Sigmoid colon (tissue), 7 donors: ENCODE measurements around the gene NME8. TPM values are rescaled to one million over a fixed set of nuclear protein-coding genes. Genes with fewer than 3 reads are reported as not detected.
A peak's percentile ranks its signal among the peaks of the same experiment; 100 is the strongest.

ENCODE experiments used
- DNase-seq: peaks from one replicate; pipeline ENCODE4 v3.0.0-alpha.2; 2019
- H3K27ac ChIP-seq, 4 donors: fragments of 200-600 bp; sonication (generic); one replicate each; pipeline ENCODE4 v1.5.1; 2016 to 2019; ENCODE audit warnings: mild to moderate bottlenecking in 1 of 4
- H3K27me3 ChIP-seq, 3 donors: fragments of 200-600 bp; sonication (generic); one replicate each; pipeline ENCODE4 v1.5.1; 2019; ENCODE audit warnings: mild to moderate bottlenecking in 1 of 3
- H3K36me3 ChIP-seq, 4 donors: fragments of 200-600 bp; sonication (generic); one replicate each; pipeline ENCODE4 v1.5.1; 2016 to 2019
- H3K4me1 ChIP-seq, 4 donors: fragments of 200-600 bp; sonication (generic); one replicate each; pipeline ENCODE4 v1.5.1; 2017 to 2019
- H3K4me3 ChIP-seq, 4 donors: fragments of 200-600 bp; sonication (generic); one replicate each; pipeline ENCODE4 v1.5.1; 2017 to 2019; ENCODE audit warnings: mild to moderate bottlenecking in 2 of 4, moderate library complexity in 1 of 4
- H3K9me3 ChIP-seq, 4 donors: fragments of 200-600 bp in 3 of 4; sonication (generic) in 3 of 4; one replicate each; pipeline versions ENCODE4 v1.5.1 to v1.6.1; 2013 to 2019
- EP300 ChIP-seq, 4 donors: sonication (generic); formaldehyde crosslinking; IDR thresholded peaks; one replicate each; pipeline ENCODE4 v1.6.1; 2017; ENCODE audit warnings: antibody characterized with exemption in 4 of 4
- POLR2A ChIP-seq, 2 donors: fragments of 450-650 bp; IDR thresholded peaks; one replicate each; pipeline ENCODE4 v1.6.1; 2016; ENCODE audit warnings: antibody characterized with exemption in 2 of 2, mild to moderate bottlenecking in 2 of 2, moderate library complexity in 2 of 2
- POLR2AphosphoS5 ChIP-seq, 4 donors: sonication (generic); formaldehyde crosslinking; IDR thresholded peaks; one replicate each; pipeline ENCODE4 v1.6.1; 2017; ENCODE audit warnings: antibody characterized with exemption in 4 of 4
- WGBS, 2 donors: extraction: QIAGEN DNeasy Blood & Tissue Kit; methylation state at CpG; one replicate each; pipeline ENCODE4 v1.1.7; 2013; 5-methylcytosine and 5-hydroxymethylcytosine counted together
- intact Hi-C: fragments of 100-400 bp; cut with DNase I; formaldehyde crosslinking; loops from one replicate; pipeline ENCODE4 v1.15.1; 2023
- polyA plus RNA-seq, 3 donors: library from polyadenylated mRNA; stranded (reverse); fragments of 200-250 nt; gene quantifications; one replicate each; pipeline ENCODE4 v1.2.3, GENCODE V29; 2013
- total RNA-seq, 4 donors: library from RNA; depleted of rRNA; stranded (reverse); fragments of >200 nt; gene quantifications; one replicate each; pipeline ENCODE4 v1.1.0, GENCODE V29; 2016
- TF ChIP-seq, protein P1 (sequence below), 4 experiments: fragments of 450-650 bp in 3 of 4; fragments of 200-600 bp in 1 of 4; IDR thresholded peaks; one replicate each; pipeline ENCODE4 v1.5.1; 2016 to 2019; ENCODE audit warnings: antibody characterized with exemption in 4 of 4, mild to moderate bottlenecking in 3 of 4, moderate library complexity in 2 of 4
- donor health status: healthy with polysubstance abuse.
- donor health status: Bipolar disorder and iron deficiency.
- donor health status: healthy.

Gene NME8
- total and polyA plus RNA-seq, 7 donors = 0.36 TPM; not detected in 6

GRCh38 chr7:37832194-37832593 lies 16.2 kb upstream of the NME8 start:
- Histone ChIP-seq H3K27me3 (no peaks in the 10 kb centered on the region), H3K36me3 (no peaks in the 10 kb centered on the region), H3K27ac (no peak overlapping the region), H3K4me1 (peaks cover 0 to 5% (median 0%) of the 10 kb centered on the region in 4 donors), H3K4me3 (no peak overlapping the region), H3K9me3 (no peaks in the 10 kb centered on the region)
- TF ChIP-seq EP300 (IDR thresholded peaks at IDR 0.05) (no peak), POLR2A (IDR thresholded peaks at IDR 0.05) (no peak), POLR2AphosphoS5 (IDR thresholded peaks at IDR 0.05) (no peak)
- TF ChIP-seq, protein P1, sequence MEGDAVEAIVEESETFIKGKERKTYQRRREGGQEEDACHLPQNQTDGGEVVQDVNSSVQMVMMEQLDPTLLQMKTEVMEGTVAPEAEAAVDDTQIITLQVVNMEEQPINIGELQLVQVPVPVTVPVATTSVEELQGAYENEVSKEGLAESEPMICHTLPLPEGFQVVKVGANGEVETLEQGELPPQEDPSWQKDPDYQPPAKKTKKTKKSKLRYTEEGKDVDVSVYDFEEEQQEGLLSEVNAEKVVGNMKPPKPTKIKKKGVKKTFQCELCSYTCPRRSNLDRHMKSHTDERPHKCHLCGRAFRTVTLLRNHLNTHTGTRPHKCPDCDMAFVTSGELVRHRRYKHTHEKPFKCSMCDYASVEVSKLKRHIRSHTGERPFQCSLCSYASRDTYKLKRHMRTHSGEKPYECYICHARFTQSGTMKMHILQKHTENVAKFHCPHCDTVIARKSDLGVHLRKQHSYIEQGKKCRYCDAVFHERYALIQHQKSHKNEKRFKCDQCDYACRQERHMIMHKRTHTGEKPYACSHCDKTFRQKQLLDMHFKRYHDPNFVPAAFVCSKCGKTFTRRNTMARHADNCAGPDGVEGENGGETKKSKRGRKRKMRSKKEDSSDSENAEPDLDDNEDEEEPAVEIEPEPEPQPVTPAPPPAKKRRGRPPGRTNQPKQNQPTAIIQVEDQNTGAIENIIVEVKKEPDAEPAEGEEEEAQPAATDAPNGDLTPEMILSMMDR (IDR thresholded peaks at IDR 0.05) = peak in 1 of 4 experiments; percentile 11
- intact Hi-C loops = loop anchor here (5.0 to 10.0 kb wide), 2 partner anchors 597 to 630 kb away; no protein-coding TSS in a partner anchor
- WGBS, 2 donors = 3 to 17% methylated on average over 4 of the region's 4 CpGs
- peak; percentile 82 for DNase-seq

DNA sequence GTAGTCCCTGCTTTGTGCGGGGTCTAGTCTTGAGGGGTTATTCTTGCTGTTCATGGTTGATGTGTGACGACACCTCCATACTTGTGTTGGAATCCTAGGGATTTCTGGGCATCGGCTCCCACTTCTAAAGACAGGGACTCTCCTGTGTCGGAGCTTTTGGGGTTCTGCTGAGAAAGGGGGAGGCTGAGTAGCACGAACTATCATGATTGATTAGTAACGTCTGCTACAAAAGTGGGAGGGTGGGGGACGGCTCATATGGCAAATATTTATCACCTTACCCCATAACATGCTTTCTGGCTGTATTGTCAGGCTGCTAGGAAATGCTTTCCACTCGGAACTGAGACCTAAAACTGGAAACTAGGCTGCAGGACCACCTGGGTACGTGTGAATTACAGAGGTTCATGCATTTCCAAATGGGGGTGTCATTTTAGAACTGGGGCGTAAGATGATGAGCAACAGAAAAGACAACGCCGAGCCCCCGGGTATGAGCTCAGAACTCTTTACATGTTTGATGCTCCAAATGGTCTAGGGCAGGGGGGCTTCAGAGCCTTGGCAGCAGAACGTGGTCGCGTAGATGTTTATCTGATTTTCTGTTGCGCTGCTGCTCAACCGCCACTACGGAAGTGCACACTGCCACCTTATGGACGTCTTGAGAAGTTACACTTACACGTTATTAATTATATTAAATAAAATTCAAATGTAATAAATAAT lies 15.1 kb upstream of the NME8 start:
- Histone ChIP-seq H3K27me3 (no peaks in the 10 kb centered on the region), H3K9me3 (no peaks in the 10 kb centered on the region), H3K27ac (no peak overlapping the region), H3K4me1 (peaks cover 0 to 5% (median 0%) of the 10 kb centered on the region in 4 donors), H3K4me3 (peak overlapping the region in 3 of 4 donors; percentile 26 to 32 (median 30)), H3K36me3 (no peaks in the 10 kb centered on the region)
- intact Hi-C loops = loop anchor here (5.0 to 10.0 kb wide), 2 partner anchors 598 to 631 kb away; no protein-coding TSS in a partner anchor
- TF ChIP-seq, protein P1 (IDR thresholded peaks at IDR 0.05) = peak in 3 of 4 experiments; percentile 35 to 68 (median 46)
- TF ChIP-seq EP300 (IDR thresholded peaks at IDR 0.05) = no peak
- WGBS, 2 donors = 32 to 33% methylated on average over 21 of the region's 21 CpGs
- DNase-seq = peak; percentile 66

DNA sequence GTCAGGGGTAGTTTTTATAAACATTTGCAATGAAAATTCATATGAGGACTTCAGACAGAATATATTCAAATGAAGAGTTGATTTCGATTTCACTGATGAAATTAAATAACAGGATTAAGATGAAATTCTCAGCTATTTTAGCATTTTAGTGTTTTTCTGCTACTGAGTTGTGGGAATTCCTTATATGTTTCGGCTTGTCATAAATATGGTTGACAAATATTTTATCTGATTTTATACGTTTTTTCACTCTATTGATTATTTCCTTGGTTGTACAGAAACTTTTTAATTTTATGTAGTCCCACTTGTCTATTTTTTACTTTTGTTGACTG lies 14.6 kb upstream of the NME8 start:
- H3K4me3 ChIP-seq = no peak overlapping the region
- intact Hi-C loops = loop anchor here (5.0 to 10.0 kb wide), 2 partner anchors 599 to 631 kb away; no protein-coding TSS in a partner anchor
- 2 to 24% methylated on average over 3 of the region's 3 CpGs for WGBS, 2 donors
- no peaks in the 10 kb centered on the region for H3K36me3 ChIP-seq
- no peaks in the 10 kb centered on the region for H3K27me3 ChIP-seq
- no peak overlapping the region for H3K27ac ChIP-seq
- DNase-seq = no peak
- H3K9me3 ChIP-seq = no peaks in the 10 kb centered on the region
- TF ChIP-seq, protein P1 (IDR thresholded peaks at IDR 0.05) = peak in 1 of 4 experiments; percentile 2
- TF ChIP-seq EP300 (IDR thresholded peaks at IDR 0.05) = no peak
- peaks cover 0 to 5% (median 0%) of the 10 kb centered on the region in 4 donors for H3K4me1 ChIP-seq

DNA sequence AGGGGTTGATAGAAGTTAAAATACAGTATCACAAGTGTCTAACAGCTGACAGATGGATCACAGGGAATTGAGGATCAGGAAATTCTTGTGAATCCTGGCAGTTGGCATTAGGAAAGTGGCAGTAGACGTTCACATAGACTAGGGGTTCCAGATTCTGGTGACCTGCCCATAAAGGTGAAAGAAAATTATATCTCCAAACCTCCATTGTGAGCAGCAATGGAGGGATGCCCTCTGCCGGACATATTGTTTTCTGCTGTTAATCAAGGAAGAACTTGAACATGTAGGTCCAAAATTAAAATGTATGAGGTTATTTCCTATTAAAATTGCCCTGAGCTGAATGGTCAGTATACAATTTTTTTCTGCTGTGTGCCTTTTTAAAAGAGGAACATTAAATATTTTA lies 5.1 kb downstream of the NME8 start:
- no peak overlapping the region for H3K27ac ChIP-seq
- no peaks in the 10 kb centered on the region for H3K36me3 ChIP-seq
- intact Hi-C loops = no loop called here
- no peaks in the 10 kb centered on the region for H3K9me3 ChIP-seq
- TF ChIP-seq POLR2AphosphoS5 (IDR thresholded peaks at IDR 0.05) (no peak), EP300 (IDR thresholded peaks at IDR 0.05) (no peak), POLR2A (IDR thresholded peaks at IDR 0.05) (no peak)
- TF ChIP-seq, protein P1 (IDR thresholded peaks at IDR 0.05) = no peak
- DNase-seq = no peak
- H3K27me3 ChIP-seq = no peaks in the 10 kb centered on the region
- no peaks in the 10 kb centered on the region for H3K4me1 ChIP-seq
- no peak overlapping the region for H3K4me3 ChIP-seq
- 39 to 44% methylated on average over 2 of the region's 2 CpGs for WGBS, 2 donors
